H9 (cell line): ENCODE data around the gene SDHAF2. TPM values are rescaled to one million over a fixed set of nuclear protein-coding genes. Genes with fewer than 3 reads are reported as not detected.

ENCODE experiments used
- DNase-seq: peaks from one replicate; pipeline ENCODE4 v3.0.0-alpha.2; 2017
- H2AFZ ChIP-seq: one replicate; pipeline ENCODE4 v1.6.1; 2013; ENCODE audit warnings: mild to moderate bottlenecking, low read length, control low read depth, moderate library complexity
- H2AK5ac ChIP-seq: 2 replicates; pipeline ENCODE4 v1.6.1; 2013; ENCODE audit warnings: low read length, control low read depth, mixed read lengths; ENCODE audit not compliant: insufficient read length
- H2BK120ac ChIP-seq: one replicate; pipeline ENCODE4 v1.6.1; 2013; ENCODE audit warnings: low read depth, mild to moderate bottlenecking, low read length, control low read depth, inconsistent platforms; ENCODE audit not compliant: poor library complexity, severe bottlenecking
- H2BK12ac ChIP-seq: 2 replicates; pipeline ENCODE4 v1.6.1; 2013; ENCODE audit warnings: low read length, control low read depth, mixed read lengths, low read depth; ENCODE audit not compliant: insufficient read length
- H2BK15ac ChIP-seq: 2 replicates; pipeline ENCODE4 v1.6.1; 2013; ENCODE audit warnings: low read depth, low read length, control low read depth
- H2BK20ac ChIP-seq: one replicate; pipeline ENCODE4 v1.6.1; 2013; ENCODE audit warnings: low read depth, mild to moderate bottlenecking, low read length, control low read depth, inconsistent platforms; ENCODE audit not compliant: poor library complexity, severe bottlenecking
- H2BK5ac ChIP-seq: 2 replicates; pipeline ENCODE4 v1.6.1; 2013; ENCODE audit warnings: low read length, control low read depth, mixed read lengths; ENCODE audit not compliant: insufficient read length
- H3K14ac ChIP-seq: 2 replicates; pipeline ENCODE4 v1.6.1; 2013; ENCODE audit warnings: low read length, control low read depth; ENCODE audit not compliant: insufficient read depth
- H3K18ac ChIP-seq: 2 replicates; pipeline ENCODE4 v1.6.1; 2013; ENCODE audit warnings: low read depth, mild to moderate bottlenecking, mixed read lengths, low read length, control low read depth; ENCODE audit not compliant: insufficient read length
- H3K23ac ChIP-seq: 2 replicates; pipeline ENCODE4 v1.6.1; 2013; ENCODE audit warnings: low read length, control low read depth, mixed read lengths, low read depth; ENCODE audit not compliant: insufficient read length
- H3K23me2 ChIP-seq: 2 replicates; pipeline ENCODE4 v1.6.1; 2013; ENCODE audit warnings: low read depth, mild to moderate bottlenecking, mixed read lengths, low read length, control low read depth; ENCODE audit not compliant: insufficient read length, poor library complexity, severe bottlenecking
- H3K27ac ChIP-seq: 2 replicates; pipeline ENCODE4 v1.5.1; 2013; ENCODE audit warnings: low read length, control low read depth, mixed read lengths, low read depth; ENCODE audit not compliant: insufficient read length
- H3K27me3 ChIP-seq: 2 replicates; pipeline ENCODE4 v1.6.1; 2013; ENCODE audit warnings: low read length, control low read depth, inconsistent platforms; ENCODE audit not compliant: insufficient read depth
- H3K4ac ChIP-seq: 2 replicates; pipeline ENCODE4 v1.6.1; 2013; ENCODE audit warnings: low read depth, mild to moderate bottlenecking, control low read depth, inconsistent platforms, low read length, moderate library complexity
- H3K4me1 ChIP-seq: 2 replicates; pipeline ENCODE4 v1.6.1; 2013; ENCODE audit warnings: low read length, control low read depth, inconsistent platforms; ENCODE audit not compliant: insufficient read depth
- H3K4me2 ChIP-seq: 2 replicates; pipeline ENCODE4 v1.6.1; 2013; ENCODE audit warnings: low read length, control low read depth, mixed read lengths; ENCODE audit not compliant: insufficient read length, insufficient read depth
- H3K56ac ChIP-seq: 2 replicates; pipeline ENCODE4 v1.6.1; 2013; ENCODE audit warnings: low read depth, mild to moderate bottlenecking, mixed read lengths, low read length, control low read depth; ENCODE audit not compliant: insufficient read length
- H3K79me1 ChIP-seq: 2 replicates; pipeline ENCODE4 v1.6.1; 2013; ENCODE audit warnings: low read depth, mild to moderate bottlenecking, moderate library complexity, low read length, control low read depth, inconsistent platforms; ENCODE audit not compliant: insufficient read depth, poor library complexity, severe bottlenecking
- H3K79me2 ChIP-seq: 2 replicates; pipeline ENCODE4 v1.6.1; 2013; ENCODE audit warnings: low read length, control low read depth, inconsistent platforms; ENCODE audit not compliant: insufficient read depth
- H3K9ac ChIP-seq: 2 replicates; pipeline ENCODE4 v1.6.1; 2013; ENCODE audit warnings: low read length, control low read depth, mixed read lengths; ENCODE audit not compliant: insufficient read length; ENCODE audit errors: extremely low read depth
- H3K9me3 ChIP-seq: one replicate; pipeline ENCODE4 v1.6.1; 2013; ENCODE audit warnings: low read depth, low read length, inconsistent platforms; ENCODE audit not compliant: control insufficient read depth
- H3T11ph ChIP-seq: one replicate; pipeline ENCODE4 v1.6.1; 2013; ENCODE audit warnings: mild to moderate bottlenecking, low read length, control low read depth, inconsistent platforms
- H4K20me1 ChIP-seq: one replicate; pipeline ENCODE4 v1.6.1; 2013; ENCODE audit not compliant: control insufficient read depth, insufficient read length, insufficient read depth
- H4K5ac ChIP-seq: 2 replicates; pipeline ENCODE4 v1.6.1; 2013; ENCODE audit warnings: low read depth, mild to moderate bottlenecking, mixed read lengths, low read length, control low read depth; ENCODE audit not compliant: insufficient read length
- H4K8ac ChIP-seq: replicated peaks from 2 replicates; pipeline ENCODE4 v1.6.1; 2013; ENCODE audit warnings: low read length, control low read depth, mixed read lengths, low read depth; ENCODE audit not compliant: insufficient read length
- H4K91ac ChIP-seq: 2 replicates; pipeline ENCODE4 v1.6.1; 2013; ENCODE audit warnings: low read depth, mild to moderate bottlenecking, moderate library complexity, mixed read lengths, low read length, control low read depth; ENCODE audit not compliant: insufficient read length
- H3K27ac Mint-ChIP-seq, 3 experiments: 2 replicates in 2 of 3; 3 replicates in 1 of 3; pipeline ENCODE4 v1.8.0; 2020 to 2021; ENCODE audit warnings: mixed read lengths in 3 of 3, mild to moderate bottlenecking in 1 of 3, moderate library complexity in 1 of 3
- H3K27me3 Mint-ChIP-seq: 2 replicates; pipeline ENCODE4 v1.8.0; 2021; ENCODE audit warnings: low read depth, mild to moderate bottlenecking, moderate library complexity, mixed read lengths
- H3K36me3 Mint-ChIP-seq, 3 experiments: 2 replicates in 2 of 3; 3 replicates in 1 of 3; pipeline ENCODE4 v1.8.0; 2020 to 2021; ENCODE audit warnings: low read depth in 3 of 3, mixed read lengths in 3 of 3; ENCODE audit not compliant: insufficient read depth in 1 of 3
- H3K4me1 Mint-ChIP-seq, 2 experiments: 2 replicates each; pipeline ENCODE4 v1.8.0; 2020; ENCODE audit warnings: mixed read lengths in 2 of 2
- H3K4me3 Mint-ChIP-seq, 2 experiments: 2 replicates in 1 of 2; 3 replicates in 1 of 2; pipeline ENCODE4 v1.8.0; 2020 to 2021; ENCODE audit warnings: mild to moderate bottlenecking in 2 of 2, mixed read lengths in 2 of 2, moderate library complexity in 1 of 2
- H3K9me3 Mint-ChIP-seq, 2 experiments: 2 replicates in 1 of 2; 3 replicates in 1 of 2; pipeline ENCODE4 v1.8.0; 2020; ENCODE audit warnings: mild to moderate bottlenecking in 2 of 2, mixed read lengths in 2 of 2, moderate library complexity in 1 of 2
- WGBS: extraction: QIAGEN DNeasy Blood & Tissue Kit; methylation state at CpG from one replicate; pipeline ENCODE4 v1.1.7; 2013; ENCODE audit warnings: missing lambda C conversion rate, low lambda C conversion rate, mixed read lengths; ENCODE audit not compliant: insufficient read length; ENCODE audit errors: extremely low coverage; 5-methylcytosine and 5-hydroxymethylcytosine counted together
- total RNA-seq: library from RNA; stranded (reverse); gene quantifications from 2 replicates; pipeline ENCODE4 v1.2.1, GENCODE V29; 2021
- TF ChIP-seq, protein P1 (sequence below): fragments of 200-600 bp; sonication (generic); conservative IDR thresholded peaks from 3 replicates; pipeline ENCODE4 v1.8.0; 2021; ENCODE audit warnings: antibody characterized with exemption, mild to moderate bottlenecking

The SDHAF2 gene
- total RNA-seq, 1 experiment from 2014 or later, result 41.8 TPM

DNA sequence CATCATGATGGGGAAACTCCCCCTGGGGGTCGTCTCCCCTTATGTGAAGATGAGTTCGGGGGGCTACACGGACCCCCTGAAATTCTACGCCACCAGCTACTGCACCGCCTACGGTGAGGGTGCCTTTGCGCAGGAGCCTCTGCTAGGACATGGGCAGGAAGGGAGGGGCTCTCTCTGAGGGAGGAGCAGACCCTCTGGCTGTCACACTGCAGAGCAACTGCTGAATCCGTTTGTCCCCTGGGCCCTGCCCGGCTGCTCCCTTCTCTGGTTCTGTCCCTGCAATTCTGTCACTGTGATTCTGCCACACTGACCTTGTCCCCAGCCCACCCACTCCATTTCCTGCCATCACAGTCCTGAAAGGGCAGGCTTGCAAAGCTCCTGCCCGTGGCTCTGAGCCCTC, 51.9 kb downstream of the SDHAF2 start:
- no peak overlapping the region for H3K56ac ChIP-seq
- H2BK120ac ChIP-seq, result no peak overlapping the region
- H2BK5ac ChIP-seq, result no peak overlapping the region
- no peak overlapping the region for H2BK20ac ChIP-seq
- no peak overlapping the region for H2AK5ac ChIP-seq
- no peaks in the 10 kb centered on the region for H3K23me2 ChIP-seq
- no peak overlapping the region for H3T11ph ChIP-seq
- no peaks in the 10 kb centered on the region for H3K9me3 ChIP-seq
- H3K79me1 ChIP-seq, result no peaks in the 10 kb centered on the region
- no peak overlapping the region for H4K91ac ChIP-seq
- no peaks in the 10 kb centered on the region for H3K79me2 ChIP-seq
- H4K5ac ChIP-seq, result no peak overlapping the region
- no peak for DNase-seq
- no peak overlapping the region for H2BK15ac ChIP-seq
- no peak overlapping the region for H4K8ac ChIP-seq
- no peaks in the 10 kb centered on the region for H3K9me3 Mint-ChIP-seq
- no peak overlapping the region for H2AFZ ChIP-seq
- no peaks in the 10 kb centered on the region for H3K36me3 Mint-ChIP-seq
- TF ChIP-seq, protein P1, sequence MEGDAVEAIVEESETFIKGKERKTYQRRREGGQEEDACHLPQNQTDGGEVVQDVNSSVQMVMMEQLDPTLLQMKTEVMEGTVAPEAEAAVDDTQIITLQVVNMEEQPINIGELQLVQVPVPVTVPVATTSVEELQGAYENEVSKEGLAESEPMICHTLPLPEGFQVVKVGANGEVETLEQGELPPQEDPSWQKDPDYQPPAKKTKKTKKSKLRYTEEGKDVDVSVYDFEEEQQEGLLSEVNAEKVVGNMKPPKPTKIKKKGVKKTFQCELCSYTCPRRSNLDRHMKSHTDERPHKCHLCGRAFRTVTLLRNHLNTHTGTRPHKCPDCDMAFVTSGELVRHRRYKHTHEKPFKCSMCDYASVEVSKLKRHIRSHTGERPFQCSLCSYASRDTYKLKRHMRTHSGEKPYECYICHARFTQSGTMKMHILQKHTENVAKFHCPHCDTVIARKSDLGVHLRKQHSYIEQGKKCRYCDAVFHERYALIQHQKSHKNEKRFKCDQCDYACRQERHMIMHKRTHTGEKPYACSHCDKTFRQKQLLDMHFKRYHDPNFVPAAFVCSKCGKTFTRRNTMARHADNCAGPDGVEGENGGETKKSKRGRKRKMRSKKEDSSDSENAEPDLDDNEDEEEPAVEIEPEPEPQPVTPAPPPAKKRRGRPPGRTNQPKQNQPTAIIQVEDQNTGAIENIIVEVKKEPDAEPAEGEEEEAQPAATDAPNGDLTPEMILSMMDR, result no peak
- peaks cover 11% of the 10 kb centered on the region for H3K27me3 Mint-ChIP-seq
- no peak overlapping the region for H3K4ac ChIP-seq
- H3K14ac ChIP-seq, result peak overlapping the region; percentile 48; the same call in 1 of the 2 replicates
- H3K4me1 Mint-ChIP-seq, result peaks cover 20 to 38% of the 10 kb centered on the region in 2 experiments
- H3K18ac ChIP-seq, result no peak overlapping the region
- H3K4me2 ChIP-seq, result no peak overlapping the region
- no peak overlapping the region for H3K4me3 Mint-ChIP-seq
- H3K27ac Mint-ChIP-seq, result no peak overlapping the region
- H3K9ac ChIP-seq, result no peak overlapping the region
- no CpG with 5 or more reads among the region's 10 CpGs for WGBS
- H4K20me1 ChIP-seq, result no peaks in the 10 kb centered on the region
- H3K27ac ChIP-seq, result no peak overlapping the region
- H3K27me3 ChIP-seq, result no peaks in the 10 kb centered on the region
- no peaks in the 10 kb centered on the region for H3K4me1 ChIP-seq
- H3K23ac ChIP-seq, result no peak overlapping the region
- no peak overlapping the region for H2BK12ac ChIP-seq
